ENCODE results near the gene DPM1. TPM values are rescaled to one million over a fixed set of nuclear protein-coding genes. Genes with fewer than 3 reads are reported as not detected.

DPM1 gene
- total and polyA plus RNA-seq, 7 donors, result 24.6 to 120 (median 59.6) TPM

DNA sequence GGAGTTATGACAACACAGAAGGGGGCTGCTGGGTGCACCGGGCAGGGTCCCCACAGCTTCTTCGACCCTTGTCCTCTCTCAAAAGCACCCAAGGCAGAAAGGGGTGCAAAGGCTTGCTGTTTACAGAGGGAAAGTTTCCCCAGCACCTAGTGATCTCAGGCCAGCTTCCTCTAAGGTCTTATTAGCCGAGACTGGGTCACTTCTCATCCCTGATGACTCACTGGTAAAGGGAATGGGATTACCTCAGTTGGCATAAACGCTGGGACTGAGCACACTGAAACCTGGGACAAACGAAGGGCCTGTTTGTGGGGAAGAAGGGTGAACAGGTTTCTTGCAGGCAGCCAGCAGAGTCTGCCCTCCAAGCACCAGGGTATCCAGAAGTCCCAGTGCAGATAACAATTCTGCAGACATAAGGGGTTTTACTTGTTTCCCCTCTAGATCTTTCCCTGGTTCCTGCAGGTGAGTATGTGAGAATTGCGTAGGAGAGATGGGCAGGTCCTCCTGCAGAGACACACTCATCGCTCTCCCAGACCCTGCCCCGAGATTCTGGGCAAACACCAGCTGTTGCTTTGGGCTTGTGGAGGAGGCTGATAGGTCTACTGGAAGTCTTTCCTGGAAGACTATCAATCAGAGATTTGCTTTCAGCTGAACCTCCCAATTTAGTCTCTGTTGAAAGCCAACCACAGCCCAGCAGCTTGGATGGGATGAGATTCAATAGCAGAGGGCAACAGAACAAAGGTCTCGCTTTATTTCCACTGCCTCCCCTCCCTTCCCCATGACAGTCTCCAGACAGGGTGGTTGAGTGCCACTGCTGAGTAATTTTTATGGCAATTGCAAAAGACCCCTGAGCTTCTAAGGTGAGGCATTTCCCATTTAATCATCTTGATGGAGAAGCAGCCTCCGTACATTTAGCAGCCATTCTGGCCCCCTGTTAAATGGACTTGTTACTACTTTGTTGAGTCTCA is 38.9 kb upstream of the DPM1 start:
- Histone ChIP-seq H3K9me3 (no peaks in the 10 kb centered on the region), H3K27me3 (ENCODE audit: insufficient read depth in 3 of 3, low read length in 2 of 3) (peaks cover 0 to 45% (median 2%) of the 10 kb centered on the region in 3 donors), H3K27ac (no peak overlapping the region), H3K4me3 (no peak overlapping the region), H3K4me1 (no peaks in the 10 kb centered on the region), H3K36me3 (ENCODE audit: insufficient read depth in 1 of 2, low read depth in 1 of 2) (no peaks in the 10 kb centered on the region)
- TF ChIP-seq, protein P1, sequence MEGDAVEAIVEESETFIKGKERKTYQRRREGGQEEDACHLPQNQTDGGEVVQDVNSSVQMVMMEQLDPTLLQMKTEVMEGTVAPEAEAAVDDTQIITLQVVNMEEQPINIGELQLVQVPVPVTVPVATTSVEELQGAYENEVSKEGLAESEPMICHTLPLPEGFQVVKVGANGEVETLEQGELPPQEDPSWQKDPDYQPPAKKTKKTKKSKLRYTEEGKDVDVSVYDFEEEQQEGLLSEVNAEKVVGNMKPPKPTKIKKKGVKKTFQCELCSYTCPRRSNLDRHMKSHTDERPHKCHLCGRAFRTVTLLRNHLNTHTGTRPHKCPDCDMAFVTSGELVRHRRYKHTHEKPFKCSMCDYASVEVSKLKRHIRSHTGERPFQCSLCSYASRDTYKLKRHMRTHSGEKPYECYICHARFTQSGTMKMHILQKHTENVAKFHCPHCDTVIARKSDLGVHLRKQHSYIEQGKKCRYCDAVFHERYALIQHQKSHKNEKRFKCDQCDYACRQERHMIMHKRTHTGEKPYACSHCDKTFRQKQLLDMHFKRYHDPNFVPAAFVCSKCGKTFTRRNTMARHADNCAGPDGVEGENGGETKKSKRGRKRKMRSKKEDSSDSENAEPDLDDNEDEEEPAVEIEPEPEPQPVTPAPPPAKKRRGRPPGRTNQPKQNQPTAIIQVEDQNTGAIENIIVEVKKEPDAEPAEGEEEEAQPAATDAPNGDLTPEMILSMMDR (IDR thresholded peaks at IDR 0.05), result no peak
- intact Hi-C loops (cut with DNase I), result no loop called here
- ATAC-seq (no peak), DNase-seq (no peak)
- 45 to 48% (median 45%) methylated on average over 10 of the region's 10 CpGs for WGBS, 3 donors

DNA sequence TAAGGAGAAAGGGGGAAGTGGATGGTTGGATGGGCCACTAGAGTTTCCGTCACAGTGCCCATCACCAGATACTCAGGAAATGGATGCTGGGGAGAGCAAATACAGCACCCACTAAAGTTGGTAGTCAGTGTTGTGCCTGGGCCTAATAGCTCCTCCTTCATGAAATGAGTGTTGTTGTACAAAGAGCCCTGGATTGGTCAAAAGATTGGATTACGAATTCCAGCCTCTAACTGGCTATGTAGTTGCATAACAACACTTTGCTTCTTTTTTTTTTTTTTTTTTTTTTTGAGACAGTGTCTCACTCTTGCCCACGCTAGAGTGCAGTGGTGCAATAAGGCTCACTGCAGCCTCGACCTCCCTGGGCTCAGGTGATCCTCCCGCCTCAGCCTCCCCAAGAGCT is 37.2 kb upstream of the DPM1 start:
- H3K27ac ChIP-seq, result no peak overlapping the region
- whole genome bisulfite sequencing, 3 donors, result 78 to 82% (median 80%) methylated on average over 5 of the region's 5 CpGs

DNA sequence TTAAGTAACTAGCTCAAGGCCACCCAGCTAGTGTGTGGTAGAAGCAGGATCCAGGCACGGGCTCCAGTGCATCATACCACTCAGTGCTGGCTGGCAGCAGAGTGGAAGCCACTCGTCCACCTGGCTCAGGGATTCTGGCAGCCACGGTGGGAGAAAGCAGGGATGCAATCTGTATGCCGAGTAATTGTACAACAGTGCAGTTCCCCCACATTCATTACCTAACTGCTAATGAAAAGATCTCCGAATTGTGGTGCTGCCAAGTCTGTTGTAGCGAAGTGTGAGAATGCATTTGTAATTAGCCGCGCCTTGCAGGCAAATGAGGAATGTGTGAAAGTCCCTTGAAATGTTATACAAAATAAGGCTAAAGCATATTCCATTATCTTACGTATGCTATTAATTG is 35.5 kb upstream of the DPM1 start:
- H3K36me3 ChIP-seq (ENCODE audit: insufficient read depth in 1 of 2, low read depth in 1 of 2), result no peaks in the 10 kb centered on the region
- TF ChIP-seq, protein P1 (IDR thresholded peaks at IDR 0.05), result no peak
- no peaks in the 10 kb centered on the region for H3K4me1 ChIP-seq
- peaks cover 0 to 19% (median 2%) of the 10 kb centered on the region in 3 donors for H3K27me3 ChIP-seq (ENCODE audit: insufficient read depth in 3 of 3, low read length in 2 of 3)
- H3K9me3 ChIP-seq, result no peaks in the 10 kb centered on the region
- WGBS, 3 donors, result 46 to 55% (median 47%) methylated on average over 9 of the region's 9 CpGs
- DNase-seq (no peak), ATAC-seq (no peak)
- no peak overlapping the region for H3K4me3 ChIP-seq
- intact Hi-C loops (cut with DNase I), result no loop called here
- no peak overlapping the region for H3K27ac ChIP-seq

More for the DNA sequence above, 37.2 kb upstream of the DPM1 start:
- H3K4me1 ChIP-seq, result no peaks in the 10 kb centered on the region
- H3K36me3 ChIP-seq (ENCODE audit: insufficient read depth in 1 of 2, low read depth in 1 of 2), result no peaks in the 10 kb centered on the region
- H3K4me3 ChIP-seq, result no peak overlapping the region
- ATAC-seq, result no peak
- peaks cover 0 to 33% (median 2%) of the 10 kb centered on the region in 3 donors for H3K27me3 ChIP-seq (ENCODE audit: insufficient read depth in 3 of 3, low read length in 2 of 3)
- H3K9me3 ChIP-seq, result no peaks in the 10 kb centered on the region
- TF ChIP-seq, protein P1 (IDR thresholded peaks at IDR 0.05), result no peak
- intact Hi-C loops (cut with DNase I), result no loop called here
- DNase-seq, result no peak

DNA sequence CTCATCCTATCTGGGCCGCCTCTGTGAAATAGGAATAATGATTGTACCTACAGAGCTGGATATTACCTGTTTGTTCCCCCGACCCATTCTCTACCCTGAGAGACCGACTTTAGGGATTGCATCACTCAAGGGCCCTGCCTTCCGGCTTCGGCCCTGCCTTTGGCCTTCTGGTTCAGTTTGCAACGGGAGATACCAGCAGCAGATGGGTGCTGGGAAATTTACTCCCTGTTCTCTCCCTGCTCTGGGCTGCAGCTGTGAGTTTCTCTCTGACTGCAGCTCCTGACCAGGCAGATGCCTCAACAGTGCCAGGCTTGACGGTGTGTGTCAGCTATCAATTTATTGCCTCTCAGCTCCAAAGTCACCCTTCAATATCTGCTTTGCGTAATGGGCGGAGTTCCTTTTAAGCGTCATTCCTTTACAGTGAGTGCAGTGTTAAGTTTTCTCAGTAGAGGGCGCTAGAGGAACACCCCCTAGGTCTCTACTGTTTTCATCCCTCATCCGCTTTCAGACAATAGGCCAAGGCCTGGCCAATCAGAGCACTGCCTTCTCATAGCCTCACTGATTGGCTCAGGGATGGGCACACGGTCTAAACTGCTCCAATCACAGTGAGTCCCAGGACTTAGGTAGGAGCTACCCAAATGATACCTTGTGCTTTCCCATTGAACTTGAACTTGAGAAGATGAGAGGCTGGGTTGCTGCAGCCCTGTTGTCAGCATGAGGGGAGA is 34.6 kb upstream of the DPM1 start:
- TF ChIP-seq, protein P1 (IDR thresholded peaks at IDR 0.05), result peak; percentile 18
- Histone ChIP-seq H3K36me3 (ENCODE audit: insufficient read depth in 1 of 2, low read depth in 1 of 2) (no peaks in the 10 kb centered on the region), H3K27ac (no peak overlapping the region), H3K4me1 (no peaks in the 10 kb centered on the region), H3K4me3 (no peak overlapping the region), H3K9me3 (no peaks in the 10 kb centered on the region), H3K27me3 (ENCODE audit: insufficient read depth in 3 of 3, low read length in 2 of 3) (peaks cover 0 to 12% (median under 1%) of the 10 kb centered on the region in 3 donors)
- intact Hi-C loops (cut with DNase I), result no loop called here
- ATAC-seq (peak in 2 of 4 donors; percentile 33 to 45), DNase-seq (no peak)
- WGBS, 3 donors, result 32 to 36% (median 35%) methylated on average over 13 of the region's 13 CpGs
